Lower lobe of right lung (tissue), 2 donors: ENCODE results near the gene KCNV2. TPM values are rescaled to one million over a fixed set of nuclear protein-coding genes. Genes with fewer than 3 reads are reported as not detected.

Experiments used
- ATAC-seq, 2 donors: fragments of 200-7000 bp; cut with Tn5 transposase; one replicate each; pipeline ENCODE4 v1.9.1; 2020 to 2022; ENCODE audit warnings: mild to moderate bottlenecking in 2 of 2, moderate library complexity in 2 of 2
- DNase-seq: peaks from one replicate; pipeline ENCODE4 v3.0.0-alpha.2; 2020
- H3K27ac ChIP-seq: fragments of 200-600 bp; one replicate; pipeline ENCODE4 v1.8.0; 2022
- H3K27me3 ChIP-seq: fragments of 200-600 bp; one replicate; pipeline ENCODE4 v1.8.0; 2022; ENCODE audit warnings: low read depth
- H3K36me3 ChIP-seq: fragments of 200-600 bp; one replicate; pipeline ENCODE4 v1.8.0; 2022; ENCODE audit warnings: mild to moderate bottlenecking
- H3K4me1 ChIP-seq: fragments of 200-600 bp; one replicate; pipeline ENCODE4 v1.8.0; 2022
- H3K4me3 ChIP-seq: fragments of 200-600 bp; one replicate; pipeline ENCODE4 v1.8.0; 2022; ENCODE audit warnings: mild to moderate bottlenecking
- H3K9me3 ChIP-seq: fragments of 200-600 bp; one replicate; pipeline ENCODE4 v1.8.0; 2022
- intact Hi-C: fragments of 100-400 bp; cut with DNase I; formaldehyde crosslinking; loops from one replicate; pipeline ENCODE4 v1.11.0; 2022
- total RNA-seq: library from RNA; stranded (reverse); fragmentation: NEBNext Ultra II Directional; extraction: Animal tissue kit (Norgen Biotek cat#: 25700); gene quantifications from one replicate; pipeline ENCODE4 v1.2.1, GENCODE V29; 2021
- TF ChIP-seq, protein P1 (sequence below): fragments of 200-600 bp; IDR thresholded peaks from one replicate; pipeline ENCODE4 v1.8.0; 2022; ENCODE audit warnings: antibody characterized with exemption, mild to moderate bottlenecking
- donor health status: DM: no; HTN: yes; CAD: no; lungs with severe emphysema.

KCNV2 gene
- total RNA-seq, 1 donor from 2014 or later: not detected

DNA sequence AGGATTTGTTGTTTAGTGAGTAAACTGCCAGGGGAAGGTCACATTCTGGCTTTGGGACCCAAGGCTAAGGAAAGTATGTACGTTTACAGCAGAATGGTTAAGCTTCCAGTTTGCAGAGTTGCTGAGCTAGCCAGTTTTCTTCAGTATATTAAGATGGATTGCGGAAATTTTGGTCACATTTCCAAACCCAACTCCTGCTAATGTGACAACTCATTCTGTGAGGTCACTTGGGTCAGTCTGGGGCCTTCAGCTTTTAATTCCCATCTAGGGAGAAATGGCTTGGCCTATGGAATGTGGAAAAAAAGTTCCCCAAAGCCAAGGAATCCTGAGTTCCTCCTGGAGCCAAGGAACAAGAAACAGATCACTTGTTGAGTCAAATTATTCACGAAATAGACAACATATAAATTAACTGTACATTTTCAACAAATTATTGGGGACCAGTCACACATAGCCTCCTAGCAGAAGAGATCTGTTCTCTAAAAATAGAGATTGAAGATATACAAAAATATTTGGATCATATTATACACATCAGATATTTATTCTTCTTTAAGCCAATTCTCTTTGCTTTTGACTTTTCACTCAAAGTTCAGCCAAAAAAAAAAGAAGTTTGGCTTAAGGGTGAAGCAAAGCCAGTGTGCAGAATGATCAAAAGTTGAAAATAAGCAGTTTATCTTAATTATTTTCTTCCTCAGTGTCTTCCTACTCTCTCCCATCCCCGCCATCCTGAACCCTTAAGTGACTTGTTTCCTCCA is 8.8 kb downstream of the KCNV2 start:
- Histone ChIP-seq H3K4me1 (peaks cover 7% of the 10 kb centered on the region), H3K36me3 (no peaks in the 10 kb centered on the region), H3K27ac (no peak overlapping the region), H3K4me3 (no peak overlapping the region), H3K27me3 (no peaks in the 10 kb centered on the region), H3K9me3 (no peaks in the 10 kb centered on the region)
- intact Hi-C loops: no loop called here
- TF ChIP-seq, protein P1, sequence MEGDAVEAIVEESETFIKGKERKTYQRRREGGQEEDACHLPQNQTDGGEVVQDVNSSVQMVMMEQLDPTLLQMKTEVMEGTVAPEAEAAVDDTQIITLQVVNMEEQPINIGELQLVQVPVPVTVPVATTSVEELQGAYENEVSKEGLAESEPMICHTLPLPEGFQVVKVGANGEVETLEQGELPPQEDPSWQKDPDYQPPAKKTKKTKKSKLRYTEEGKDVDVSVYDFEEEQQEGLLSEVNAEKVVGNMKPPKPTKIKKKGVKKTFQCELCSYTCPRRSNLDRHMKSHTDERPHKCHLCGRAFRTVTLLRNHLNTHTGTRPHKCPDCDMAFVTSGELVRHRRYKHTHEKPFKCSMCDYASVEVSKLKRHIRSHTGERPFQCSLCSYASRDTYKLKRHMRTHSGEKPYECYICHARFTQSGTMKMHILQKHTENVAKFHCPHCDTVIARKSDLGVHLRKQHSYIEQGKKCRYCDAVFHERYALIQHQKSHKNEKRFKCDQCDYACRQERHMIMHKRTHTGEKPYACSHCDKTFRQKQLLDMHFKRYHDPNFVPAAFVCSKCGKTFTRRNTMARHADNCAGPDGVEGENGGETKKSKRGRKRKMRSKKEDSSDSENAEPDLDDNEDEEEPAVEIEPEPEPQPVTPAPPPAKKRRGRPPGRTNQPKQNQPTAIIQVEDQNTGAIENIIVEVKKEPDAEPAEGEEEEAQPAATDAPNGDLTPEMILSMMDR: no peak
- DNase-seq (no peak), ATAC-seq (no peak)

DNA sequence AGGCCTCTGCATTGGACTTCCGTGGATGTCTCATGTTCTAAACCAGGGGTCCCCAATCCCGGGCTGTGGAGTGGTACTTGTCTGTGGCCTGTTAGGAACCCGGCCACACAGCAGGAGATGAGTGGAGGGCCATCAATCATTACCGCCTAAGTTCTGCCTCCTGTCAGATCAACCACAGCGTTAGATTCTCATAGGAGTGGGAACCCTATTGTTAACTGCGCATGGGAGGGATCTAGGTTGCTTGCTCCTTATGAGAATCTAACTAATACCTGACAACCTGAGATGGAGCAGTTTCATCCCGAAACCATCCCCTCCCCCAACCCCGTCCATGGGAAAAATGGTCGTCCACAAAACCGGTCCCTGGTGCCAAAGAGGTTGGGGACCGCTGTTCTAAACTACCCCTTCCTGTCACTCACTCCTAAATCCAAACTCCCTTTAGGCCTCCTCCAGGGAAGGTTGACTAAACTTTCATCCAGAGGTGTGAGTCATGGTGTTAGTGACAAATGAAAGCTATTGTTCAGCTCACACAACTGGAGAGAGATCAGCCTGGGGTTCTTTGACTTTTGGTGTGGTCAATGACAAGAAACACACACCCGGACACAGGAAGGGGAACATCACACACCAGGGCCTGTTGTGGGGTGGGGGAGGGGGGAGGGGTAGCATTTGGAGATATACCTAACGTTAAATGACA is 9.5 kb downstream of the KCNV2 start:
- DNase-seq (no peak), ATAC-seq (no peak)
- Histone ChIP-seq H3K9me3 (no peaks in the 10 kb centered on the region), H3K36me3 (no peaks in the 10 kb centered on the region), H3K27ac (no peak overlapping the region), H3K4me3 (no peak overlapping the region), H3K27me3 (no peaks in the 10 kb centered on the region), H3K4me1 (peaks cover 7% of the 10 kb centered on the region)
- intact Hi-C loops: no loop called here
- TF ChIP-seq, protein P1: no peak

DNA sequence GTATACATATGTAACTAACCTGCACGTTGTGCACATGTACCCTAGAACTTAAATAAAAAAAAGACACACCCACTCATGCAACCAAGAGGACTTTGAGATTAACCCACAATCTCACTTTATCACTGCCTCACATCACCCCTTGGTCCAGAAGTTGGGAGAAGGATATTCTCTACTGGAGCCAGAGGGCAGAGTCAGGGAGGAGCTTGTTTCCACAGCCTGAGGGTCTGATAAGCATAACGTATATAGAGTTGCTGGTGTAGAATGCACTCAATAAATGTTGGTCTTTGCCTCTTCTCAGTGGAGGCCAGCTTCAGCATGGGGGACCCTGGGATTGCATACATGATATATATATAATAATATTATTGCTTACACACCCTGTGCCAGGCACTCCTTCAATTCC is 10.1 kb downstream of the KCNV2 start:
- Histone ChIP-seq H3K36me3 (no peaks in the 10 kb centered on the region), H3K27me3 (no peaks in the 10 kb centered on the region), H3K27ac (no peak overlapping the region), H3K9me3 (no peaks in the 10 kb centered on the region), H3K4me3 (no peak overlapping the region), H3K4me1 (peaks cover 7% of the 10 kb centered on the region)
- TF ChIP-seq, protein P1: no peak
- intact Hi-C loops: no loop called here
- ATAC-seq (no peak), DNase-seq (no peak)

DNA sequence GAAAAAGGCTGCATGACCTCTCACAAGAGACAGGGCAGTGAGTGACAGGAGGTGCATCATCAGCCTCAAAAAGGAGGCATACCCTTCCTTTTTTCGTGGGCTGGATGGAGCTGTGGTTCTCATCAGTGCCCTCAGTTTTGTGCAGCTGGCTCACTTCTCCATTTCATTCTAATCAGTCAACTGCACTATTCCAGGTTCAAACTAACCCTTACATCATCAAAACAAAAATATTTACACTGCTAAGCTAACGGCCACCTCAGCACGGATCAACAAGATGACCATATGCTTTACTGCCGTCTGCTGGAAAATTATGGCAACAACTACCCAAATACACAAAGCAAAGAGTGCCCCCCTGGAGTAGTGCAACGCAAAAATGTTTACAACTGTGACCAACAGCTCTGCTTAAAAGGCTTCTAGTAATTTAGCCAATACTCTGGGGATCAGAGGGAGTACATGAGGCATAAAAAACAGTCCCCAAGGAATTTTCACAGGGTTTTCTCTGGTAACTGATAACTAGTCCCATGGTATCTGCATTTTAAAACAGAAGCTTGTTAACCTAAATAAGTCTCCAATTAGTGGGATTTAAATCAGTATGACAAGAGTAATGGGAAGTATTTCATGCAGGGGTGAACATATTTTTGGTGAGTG is 10.8 kb downstream of the KCNV2 start:
- DNase-seq (no peak), ATAC-seq (peak; percentile 61 to 75)
- Histone ChIP-seq H3K36me3 (no peaks in the 10 kb centered on the region), H3K9me3 (no peaks in the 10 kb centered on the region), H3K4me1 (peaks cover 7% of the 10 kb centered on the region), H3K27me3 (no peaks in the 10 kb centered on the region), H3K27ac (no peak overlapping the region), H3K4me3 (no peak overlapping the region)
- intact Hi-C loops: no loop called here
- TF ChIP-seq, protein P1: peak; percentile 55

DNA sequence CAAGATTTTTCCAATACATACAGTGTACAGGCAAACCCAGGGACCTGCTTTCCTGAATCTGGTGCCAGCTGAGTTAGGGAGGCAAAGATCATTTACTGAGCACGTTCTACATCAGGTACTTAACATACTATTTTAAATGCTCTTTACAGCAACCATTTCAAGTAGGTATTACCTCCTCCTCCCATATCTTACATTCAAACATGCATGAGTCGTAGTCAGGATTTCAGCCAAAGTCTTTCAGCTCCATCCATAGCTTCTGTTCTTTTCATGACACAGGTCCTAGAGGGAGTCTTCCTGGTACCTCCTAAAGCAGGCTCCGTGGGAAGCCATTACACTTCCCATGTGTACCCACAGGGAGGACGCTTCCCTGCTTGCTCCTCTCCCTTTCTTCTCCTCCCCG is 11.7 kb downstream of the KCNV2 start:
- Histone ChIP-seq H3K4me3 (no peak overlapping the region), H3K4me1 (peaks cover 7% of the 10 kb centered on the region), H3K27ac (no peak overlapping the region), H3K36me3 (no peaks in the 10 kb centered on the region), H3K9me3 (no peaks in the 10 kb centered on the region), H3K27me3 (no peaks in the 10 kb centered on the region)
- no peak for ATAC-seq
- no peak for DNase-seq
- TF ChIP-seq, protein P1: no peak
- intact Hi-C loops: no loop called here
